C4-2B (cell line): ENCODE measurements around the gene S1PR3.

Experiments used
- H3K27ac ChIP-seq: fragments of 450-650 bp; 2 replicates; pipeline ENCODE4 v1.5.1; 2017
- CTCF ChIP-seq: fragments of 450-650 bp; conservative IDR thresholded peaks from 2 replicates; pipeline ENCODE4 v1.5.1; 2017; ENCODE audit warnings: mild to moderate bottlenecking
- ZFX ChIP-seq: fragments of 450-650 bp; IDR thresholded peaks from 2 replicates; pipeline ENCODE4 v1.6.1; 2017

S1PR3 gene

GRCh38 chr9:89010526-89011111 is 19.4 kb downstream of the S1PR3 start:
- TF ChIP-seq CTCF, result no peak
- no peak for TF ChIP-seq ZFX
- H3K27ac ChIP-seq, result no peak overlapping the region

DNA sequence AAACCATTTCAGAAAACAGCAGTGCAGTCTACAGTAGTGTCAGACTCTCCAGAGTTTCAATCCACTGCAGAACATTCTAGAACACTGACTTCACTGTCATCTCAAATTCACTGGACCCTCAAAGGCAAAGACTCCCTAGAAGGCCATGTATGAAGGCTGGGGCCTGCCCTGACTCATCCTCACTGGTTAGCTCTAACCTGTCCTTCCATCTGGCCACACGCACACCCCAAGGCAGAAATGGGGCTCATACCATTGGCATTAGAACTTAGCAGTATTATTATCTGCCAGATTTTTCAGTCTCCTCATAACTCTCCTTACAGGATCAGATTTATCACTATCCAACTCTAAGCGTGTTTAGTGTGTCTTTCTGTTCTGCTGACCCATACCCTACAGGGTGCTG is 20.4 kb downstream of the S1PR3 start:
- TF ChIP-seq ZFX (no peak), CTCF (no peak)
- no peak overlapping the region for H3K27ac ChIP-seq

- no peak overlapping the region for H3K27ac ChIP-seq
- TF ChIP-seq ZFX (no peak), CTCF (no peak)
Observed at GRCh38 chr9:89012294-89013042, 21.2 kb downstream of the S1PR3 start.

DNA sequence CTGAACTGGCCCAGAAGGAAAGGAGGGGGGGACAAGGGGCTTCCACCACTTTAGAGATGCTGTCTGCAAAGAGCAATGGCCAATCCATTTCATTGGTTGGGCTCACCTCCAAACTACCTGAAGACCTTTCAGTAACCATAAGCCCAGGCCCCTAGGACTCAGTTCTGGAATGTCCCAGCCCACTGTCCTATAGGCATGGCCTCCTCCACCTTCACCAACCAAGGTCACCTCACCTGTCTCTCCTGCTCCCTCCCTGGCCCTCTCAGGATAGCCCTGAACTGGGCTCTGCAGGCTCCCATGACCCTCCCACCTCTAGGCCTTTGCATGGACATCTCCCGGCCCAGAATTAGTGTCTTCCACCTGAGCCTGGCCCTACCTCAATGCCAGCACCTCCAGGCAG is 22.4 kb downstream of the S1PR3 start:
- H3K27ac ChIP-seq, result no peak overlapping the region
- TF ChIP-seq CTCF (no peak), ZFX (no peak)

DNA sequence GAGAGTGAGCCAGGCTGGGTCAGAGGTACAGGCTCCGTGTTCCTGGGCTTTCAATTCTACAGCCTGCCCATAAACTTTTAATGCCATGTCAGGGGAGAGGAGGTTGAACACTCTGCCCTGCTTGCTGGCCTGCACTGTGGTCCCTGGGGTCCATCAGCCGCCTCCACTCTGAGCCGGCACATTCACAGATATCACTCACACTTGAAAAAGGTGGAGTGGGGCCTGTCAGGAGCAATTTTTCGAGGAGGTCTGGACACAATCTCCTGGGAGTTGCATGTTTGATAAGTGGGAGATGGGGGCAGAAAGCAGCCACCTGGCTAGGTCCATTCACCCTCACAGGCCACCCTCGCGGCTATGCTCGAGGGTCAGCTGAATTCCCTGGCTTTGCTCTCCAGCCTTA is 22.9 kb downstream of the S1PR3 start:
- TF ChIP-seq CTCF, result no peak
- no peak for TF ChIP-seq ZFX
- no peak overlapping the region for H3K27ac ChIP-seq

GRCh38 chr9:89015336-89015735 is 24.1 kb downstream of the S1PR3 start:
- no peak overlapping the region for H3K27ac ChIP-seq
- TF ChIP-seq ZFX, result no peak
- no peak for TF ChIP-seq CTCF

- TF ChIP-seq ZFX (no peak), CTCF (no peak)
- H3K27ac ChIP-seq, result peak overlapping the region; percentile 90
Observed at GRCh38 chr9:89020754-89021153, 29.5 kb downstream of the S1PR3 start.
